Upper lobe of left lung (tissue), 6 donors: ENCODE data around the gene MNX1. TPM values are rescaled to one million over a fixed set of nuclear protein-coding genes. Genes with fewer than 3 reads are reported as not detected.
A peak's percentile ranks its signal among the peaks of the same experiment; 100 is the strongest.

ENCODE experiments used
- ATAC-seq, 2 donors: fragments of 200-7000 bp; cut with Tn5 transposase; one replicate each; pipeline ENCODE4 v1.9.1; 2022; ENCODE audit warnings: mild to moderate bottlenecking in 2 of 2, moderate library complexity in 2 of 2; ENCODE audit not compliant: low FRiP score in 2 of 2
- DNase-seq, 2 donors: peaks; one replicate each; pipeline ENCODE4 v3.0.0-alpha.2; 2019 to 2020
- H3K27ac ChIP-seq, 4 donors: fragments of 200-600 bp; sonication (generic); one replicate each; pipeline ENCODE4 v1.5.1; 2016 to 2019
- H3K27me3 ChIP-seq, 4 donors: fragments of 200-600 bp; sonication (generic); one replicate each; pipeline ENCODE4 v1.5.1; 2017 to 2019
- H3K36me3 ChIP-seq, 4 donors: fragments of 200-600 bp; sonication (generic); one replicate each; pipeline ENCODE4 v1.5.1; 2016 to 2019
- H3K4me1 ChIP-seq, 4 donors: fragments of 200-600 bp; sonication (generic); one replicate each; pipeline ENCODE4 v1.5.1; 2018 to 2019
- H3K4me3 ChIP-seq, 4 donors: fragments of 200-600 bp; sonication (generic); one replicate each; pipeline ENCODE4 v1.5.1; 2017 to 2019; ENCODE audit warnings: mild to moderate bottlenecking in 2 of 4, moderate library complexity in 1 of 4
- H3K9me3 ChIP-seq, 4 donors: fragments of 200-600 bp; sonication (generic); one replicate each; pipeline ENCODE4 v1.5.1; 2018 to 2019
- EP300 ChIP-seq, 4 donors: sonication (generic); formaldehyde crosslinking; IDR thresholded peaks; one replicate each; pipeline ENCODE4 v1.5.1; 2017; ENCODE audit warnings: antibody characterized with exemption in 4 of 4, control low read depth in 2 of 4
- POLR2A ChIP-seq, 4 donors: fragments of 450-650 bp; IDR thresholded peaks; one replicate each; pipeline ENCODE4 v1.5.1; 2016 to 2017; ENCODE audit warnings: antibody characterized with exemption in 4 of 4, mild to moderate bottlenecking in 2 of 4
- POLR2AphosphoS5 ChIP-seq, 2 donors: sonication (generic); formaldehyde crosslinking; IDR thresholded peaks; one replicate each; pipeline ENCODE4 v1.5.1; 2017; ENCODE audit warnings: antibody characterized with exemption in 2 of 2
- WGBS, 2 donors: methylation state at CpG; one replicate each; pipeline ENCODE4 v1.1.5; 2017 to 2018; 5-methylcytosine and 5-hydroxymethylcytosine counted together
- total RNA-seq, 6 donors: library from RNA; depleted of rRNA in 4 of 6; stranded (reverse); fragments of >200 nt in 4 of 6; gene quantifications; one replicate each; pipeline versions ENCODE4 v1.1.0 to v1.2.1, GENCODE V29; 2016 to 2021
- TF ChIP-seq, protein P1 (sequence below), 6 experiments: fragments of 450-650 bp in 4 of 6; fragments of 200-600 bp in 2 of 6; sonication (generic) in 2 of 6; IDR thresholded peaks; one replicate each; pipeline ENCODE4 v1.5.1; 2016 to 2019; ENCODE audit warnings: antibody characterized with exemption in 6 of 6
- donor health status: DM: no; HTN: no; CAD: no; lungs with moderate emphysema.
- donor health status: DM: no; HTN: yes; CAD: no; lungs with severe emphysema.

The MNX1 gene
- total RNA-seq, 6 donors from 2014 or later = 0.46 to 1.5 (median 0.98) TPM; not detected in 3

- Histone ChIP-seq H3K27ac (no peak overlapping the region), H3K4me3 (no peak overlapping the region), H3K9me3 (no peaks in the 10 kb centered on the region), H3K4me1 (peaks cover 24 to 60% (median 38%) of the 10 kb centered on the region in 4 donors), H3K36me3 (no peaks in the 10 kb centered on the region), H3K27me3 (peaks cover 0 to 85% (median 46%) of the 10 kb centered on the region in 4 donors)
- no peak for TF ChIP-seq POLR2AphosphoS5 (IDR thresholded peaks at IDR 0.05)
- no peak for TF ChIP-seq EP300 (IDR thresholded peaks at IDR 0.05)
- TF ChIP-seq, protein P1, sequence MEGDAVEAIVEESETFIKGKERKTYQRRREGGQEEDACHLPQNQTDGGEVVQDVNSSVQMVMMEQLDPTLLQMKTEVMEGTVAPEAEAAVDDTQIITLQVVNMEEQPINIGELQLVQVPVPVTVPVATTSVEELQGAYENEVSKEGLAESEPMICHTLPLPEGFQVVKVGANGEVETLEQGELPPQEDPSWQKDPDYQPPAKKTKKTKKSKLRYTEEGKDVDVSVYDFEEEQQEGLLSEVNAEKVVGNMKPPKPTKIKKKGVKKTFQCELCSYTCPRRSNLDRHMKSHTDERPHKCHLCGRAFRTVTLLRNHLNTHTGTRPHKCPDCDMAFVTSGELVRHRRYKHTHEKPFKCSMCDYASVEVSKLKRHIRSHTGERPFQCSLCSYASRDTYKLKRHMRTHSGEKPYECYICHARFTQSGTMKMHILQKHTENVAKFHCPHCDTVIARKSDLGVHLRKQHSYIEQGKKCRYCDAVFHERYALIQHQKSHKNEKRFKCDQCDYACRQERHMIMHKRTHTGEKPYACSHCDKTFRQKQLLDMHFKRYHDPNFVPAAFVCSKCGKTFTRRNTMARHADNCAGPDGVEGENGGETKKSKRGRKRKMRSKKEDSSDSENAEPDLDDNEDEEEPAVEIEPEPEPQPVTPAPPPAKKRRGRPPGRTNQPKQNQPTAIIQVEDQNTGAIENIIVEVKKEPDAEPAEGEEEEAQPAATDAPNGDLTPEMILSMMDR (IDR thresholded peaks at IDR 0.05) = no peak
- no peak for TF ChIP-seq POLR2A (IDR thresholded peaks at IDR 0.05)
- ATAC-seq (no peak), DNase-seq (peak in 1 of 2 donors; percentile 80)
- WGBS, 2 donors = 17 to 18% methylated on average over 1 to 6 of the region's 6 CpGs
Measured at GRCh38 chr7:157003445-157003755, 7.1 kb downstream of the MNX1 start.

GRCh38 chr7:157002819-157003421, 7.5 kb downstream of the MNX1 start:
- no peak for ATAC-seq
- Histone ChIP-seq H3K36me3 (no peaks in the 10 kb centered on the region), H3K4me3 (no peak overlapping the region), H3K27me3 (peaks cover 0 to 80% (median 44%) of the 10 kb centered on the region in 4 donors), H3K4me1 (peaks cover 24 to 60% (median 38%) of the 10 kb centered on the region in 4 donors), H3K27ac (no peak overlapping the region), H3K9me3 (no peaks in the 10 kb centered on the region)
- no peak for DNase-seq
- WGBS, 2 donors = 6 to 12% methylated on average over 21 to 30 of the region's 47 CpGs
- TF ChIP-seq POLR2A (IDR thresholded peaks at IDR 0.05) = no peak
- TF ChIP-seq, protein P1 (IDR thresholded peaks at IDR 0.05) = no peak
- no peak for TF ChIP-seq EP300 (IDR thresholded peaks at IDR 0.05)
- TF ChIP-seq POLR2AphosphoS5 (IDR thresholded peaks at IDR 0.05) = no peak

GRCh38 chr7:157001920-157002818, 8.3 kb downstream of the MNX1 start:
- DNase-seq (no peak), ATAC-seq (no peak)
- no peak overlapping the region for H3K4me3 ChIP-seq
- TF ChIP-seq EP300 (IDR thresholded peaks at IDR 0.05) (no peak), POLR2A (IDR thresholded peaks at IDR 0.05) (no peak), POLR2AphosphoS5 (IDR thresholded peaks at IDR 0.05) (no peak)
- TF ChIP-seq, protein P1 (IDR thresholded peaks at IDR 0.05) = no peak
- H3K36me3 ChIP-seq = no peaks in the 10 kb centered on the region
- no peaks in the 10 kb centered on the region for H3K9me3 ChIP-seq
- H3K27ac ChIP-seq = no peak overlapping the region
- H3K4me1 ChIP-seq = peaks cover 24 to 60% (median 38%) of the 10 kb centered on the region in 4 donors
- 13 to 18% methylated on average over 16 to 32 of the region's 32 CpGs for WGBS, 2 donors
- peaks cover 0 to 75% (median 43%) of the 10 kb centered on the region in 4 donors for H3K27me3 ChIP-seq

DNA sequence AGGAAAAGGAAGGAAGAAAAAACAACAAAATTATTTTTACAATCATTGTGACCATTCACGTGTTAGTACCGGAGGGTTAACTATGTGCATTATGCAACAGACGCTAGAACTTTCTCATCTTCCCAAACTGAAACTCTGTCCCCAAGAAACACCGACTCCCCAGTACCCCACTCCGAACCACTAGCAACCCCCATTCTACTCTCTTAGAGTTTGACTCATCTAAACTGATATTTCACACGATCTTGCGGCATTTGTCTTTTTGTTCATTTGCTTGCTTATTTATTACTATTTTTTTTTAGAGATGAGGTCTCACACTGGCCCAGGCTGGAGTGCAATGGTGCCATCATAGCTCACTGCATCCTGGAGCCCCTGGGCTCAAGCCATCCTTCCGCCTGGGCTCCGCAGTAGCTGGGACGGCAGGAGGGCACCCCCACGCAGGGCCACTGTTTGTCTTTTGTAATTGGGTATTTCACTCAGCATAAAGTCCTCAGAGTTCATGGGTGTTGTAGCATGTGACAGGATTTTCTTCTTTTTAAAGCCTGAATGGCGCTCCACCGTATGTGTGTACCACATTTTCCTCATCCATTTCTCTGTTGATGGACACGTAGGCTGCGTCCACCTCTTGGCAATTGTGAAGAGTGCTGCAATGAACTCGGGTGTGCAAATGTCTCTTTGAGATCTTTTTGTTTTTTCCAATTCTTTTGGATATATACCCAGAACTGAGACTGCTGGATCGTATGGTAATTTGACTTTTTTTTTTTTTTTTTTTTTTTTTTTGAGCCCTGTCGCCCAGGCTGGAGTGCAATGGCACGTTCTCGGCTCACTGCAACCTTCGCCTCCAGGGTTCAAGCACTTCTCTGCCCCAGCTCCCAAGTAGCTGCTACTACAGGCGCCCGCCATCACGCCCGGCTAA, 9.5 kb downstream of the MNX1 start:
- Histone ChIP-seq H3K9me3 (no peaks in the 10 kb centered on the region), H3K36me3 (no peaks in the 10 kb centered on the region), H3K27ac (no peak overlapping the region), H3K27me3 (peaks cover 0 to 68% (median 37%) of the 10 kb centered on the region in 4 donors), H3K4me1 (peaks cover 24 to 60% (median 38%) of the 10 kb centered on the region in 4 donors), H3K4me3 (peak overlapping the region in 3 of 4 donors; percentile 49 to 65 (median 63))
- no peak for TF ChIP-seq POLR2AphosphoS5 (IDR thresholded peaks at IDR 0.05)
- TF ChIP-seq POLR2A (IDR thresholded peaks at IDR 0.05) = no peak
- TF ChIP-seq, protein P1 (IDR thresholded peaks at IDR 0.05) = no peak
- TF ChIP-seq EP300 (IDR thresholded peaks at IDR 0.05) = no peak
- DNase-seq (no peak), ATAC-seq (no peak)
- WGBS, 2 donors = 21 to 22% methylated on average over 25 of the region's 25 CpGs
